Measurements from ENCODE around the gene CETN3. TPM values are rescaled to one million over a fixed set of nuclear protein-coding genes. Genes with fewer than 3 reads are reported as not detected.

The CETN3 gene
- total and polyA plus RNA-seq, 2 of the 13 experiments (the other 11 are each of a cell fraction or from before 2014, with no cell fraction given): 15.4 to 71.5 TPM

GRCh38 chr5:90424245-90424644 lies 14.7 kb upstream of the CETN3 start:
- Histone ChIP-seq H3K4me3 (replicated peaks in 1 of 3; ENCODE audit: insufficient read depth in 1 of 3, low read depth in 2 of 3, low read length in 3 of 3) (no peak overlapping the region), H3K27ac (ENCODE audit: extremely low read length, insufficient read depth, low read length) (no peak overlapping the region), H3K4me1 (ENCODE audit: insufficient read depth, low read length) (no peaks in the 10 kb centered on the region), H3K36me3 (replicated peaks in 1 of 2; ENCODE audit: control insufficient read depth in 1 of 2, insufficient read depth in 2 of 2, low read length in 2 of 2) (no peaks in the 10 kb centered on the region), H4K20me1 (ENCODE audit: insufficient read depth, low read length) (no peaks in the 10 kb centered on the region), H3K9me3 (ENCODE audit: low read length) (no peaks in the 10 kb centered on the region), H3K9ac (ENCODE audit: insufficient read depth, low read depth, low read length) (no peak overlapping the region), H3K27me3 (ENCODE audit: control insufficient read depth in 1 of 2, insufficient read depth in 2 of 2, low read length in 2 of 2) (no peaks in the 10 kb centered on the region; a peak in 1 of 5 replicates), H2AFZ (ENCODE audit: low read length) (no peak overlapping the region), H3K79me2 (ENCODE audit: insufficient read depth, low read length) (no peaks in the 10 kb centered on the region), H3K4me2 (ENCODE audit: low read depth, low read length) (no peak overlapping the region)
- DNase-seq (ENCODE audit: low spot score) (no peak), FAIRE-seq (no peak), ATAC-seq (no peak)
- WGBS (ENCODE audit: low lambda C conversion rate): 61% methylated on average over 1 of the region's 1 CpG
- POLR2A ChIA-PET: no interaction called here
- TF ChIP-seq POGZ (CRISPR knock-in tag; IDR thresholded peaks at IDR 0.05): no peak
- TF ChIP-seq NFE2L2 (IDR thresholded peaks at IDR 0.05; ENCODE audit: low read length): peak; percentile 21; the same call in 1 of the 2 replicates
- intact Hi-C loops (cut with micrococcal nuclease; ENCODE audit: unreplicated experiment): no loop called here
- CTCF ChIA-PET (ENCODE audit: low intra/inter-chr PET ratio, low total read pairs): no interaction called here
- no TSS peak for BruUV-seq (replicated peaks)
- in situ Hi-C loops (cut with HindIII; ENCODE audit: extremely low pct_ligation_motif_present, low pct_unique_long_range_greater_than_20kb): no loop called here

- H3K9me3 ChIP-seq (ENCODE audit: low read length): no peaks in the 10 kb centered on the region
- H3K27ac ChIP-seq (ENCODE audit: extremely low read length, insufficient read depth, low read length): no peak overlapping the region
- ChIA-PET POLR2A (interaction anchor here (1.7 kb wide), 1 partner anchor 11 kb away, joined by 13 read pairs; the partner anchor contains the start of gene CETN3), CTCF (ENCODE audit: low intra/inter-chr PET ratio, low total read pairs) (no interaction called here)
- H3K4me3 ChIP-seq (replicated peaks in 1 of 3; ENCODE audit: insufficient read depth in 1 of 3, low read depth in 2 of 3, low read length in 3 of 3): no peak overlapping the region
- intact Hi-C loops (cut with micrococcal nuclease; ENCODE audit: unreplicated experiment): no loop called here
- H2AFZ ChIP-seq (ENCODE audit: low read length): no peak overlapping the region
- ATAC-seq (peak; percentile 100), FAIRE-seq (peak; percentile 79), DNase-seq (ENCODE audit: low spot score) (peak; percentile 31)
- H3K27me3 ChIP-seq (ENCODE audit: control insufficient read depth in 1 of 2, insufficient read depth in 2 of 2, low read length in 2 of 2): no peaks in the 10 kb centered on the region; a peak in 1 of 5 replicates
- no peaks in the 10 kb centered on the region for H3K79me2 ChIP-seq (ENCODE audit: insufficient read depth, low read length)
- 1% methylated on average over 4 of the region's 4 CpGs for WGBS (ENCODE audit: low lambda C conversion rate)
- no peak overlapping the region for H3K4me2 ChIP-seq (ENCODE audit: low read depth, low read length)
- BruUV-seq (replicated peaks): no TSS peak
- no peak overlapping the region for H3K9ac ChIP-seq (ENCODE audit: insufficient read depth, low read depth, low read length)
- in situ Hi-C loops (cut with HindIII; ENCODE audit: extremely low pct_ligation_motif_present, low pct_unique_long_range_greater_than_20kb): no loop called here
- H4K20me1 ChIP-seq (ENCODE audit: insufficient read depth, low read length): no peaks in the 10 kb centered on the region
- no peaks in the 10 kb centered on the region; the same call in 1 of the 2 replicates for H3K4me1 ChIP-seq (ENCODE audit: insufficient read depth, low read length)
- no peaks in the 10 kb centered on the region for H3K36me3 ChIP-seq (replicated peaks in 1 of 2; ENCODE audit: control insufficient read depth in 1 of 2, insufficient read depth in 2 of 2, low read length in 2 of 2)
- TF ChIP-seq STAG1 (CRISPR knock-in tag; IDR thresholded peaks at IDR 0.05) (peak; percentile 30; the same call in 1 of the 2 replicates), ZBTB4 (CRISPR knock-in tag; IDR thresholded peaks at IDR 0.05; ENCODE audit: borderline replicate concordance) (no peak), PAXIP1 (CRISPR knock-in tag; conservative IDR thresholded peaks at IDR 0.05) (no peak), ZNF652 (CRISPR knock-in tag; IDR thresholded peaks at IDR 0.05; ENCODE audit: borderline replicate concordance, low read depth) (no peak), SMC3 (IDR thresholded peaks at IDR 0.05; ENCODE audit: low read length) (peak; percentile 37; the same call in 1 of the 2 replicates), PPARG (CRISPR knock-in tag; conservative IDR thresholded peaks at IDR 0.05) (peak; percentile 90), HNF4G (IDR thresholded peaks at IDR 0.05; ENCODE audit: borderline replicate concordance, low read depth, low read length) (no peak), HNF4G (CRISPR knock-in tag; IDR thresholded peaks at IDR 0.05; ENCODE audit: borderline replicate concordance, low read depth) (no peak), POLR2A (IDR thresholded peaks at IDR 0.05; ENCODE audit: insufficient read depth in 1 of 2, low read depth in 2 of 2, low read length in 2 of 2) (no peak), SNRNP70 (IDR thresholded peaks at IDR 0.05; ENCODE audit: low read depth, low read length) (no peak), MTA1 (CRISPR knock-in tag; IDR thresholded peaks at IDR 0.05; ENCODE audit: borderline replicate concordance) (no peak)
Observed at GRCh38 chr5:90421136-90421535, 11.6 kb upstream of the CETN3 start.

All from HepG2 (cell line).